GM12872 (cell line): ENCODE data around the gene PIGN.

Experiments used
- CTCF ChIP-seq: IDR thresholded peaks from 3 replicates; pipeline ENCODE4 v1.5.1; 2011; ENCODE audit warnings: low read depth, mild to moderate bottlenecking, low read length, moderate library complexity; ENCODE audit not compliant: insufficient read depth

The PIGN gene

GRCh38 chr18:62037012-62037742 lies 149.7 kb downstream of the PIGN start:
- TF ChIP-seq CTCF = no peak

- no peak for TF ChIP-seq CTCF
Measured at GRCh38 chr18:62033756-62034155, 153.1 kb downstream of the PIGN start.

GRCh38 chr18:62033207-62033606 lies 153.6 kb downstream of the PIGN start:
- TF ChIP-seq CTCF = no peak

- no peak for TF ChIP-seq CTCF
Measured at GRCh38 chr18:62030091-62030985, 156.5 kb downstream of the PIGN start.

- TF ChIP-seq CTCF = no peak
Measured at GRCh38 chr18:62028715-62029114, 158.1 kb downstream of the PIGN start.

- TF ChIP-seq CTCF = no peak
Measured at GRCh38 chr18:62027914-62028520, 158.8 kb downstream of the PIGN start.

- no peak for TF ChIP-seq CTCF
Measured at GRCh38 chr18:62026586-62026985, 160.3 kb downstream of the PIGN start.
